Bronchial epithelial cell (primary cell): Measurements from ENCODE around the gene STK32C. TPM values are rescaled to one million over a fixed set of nuclear protein-coding genes. Genes with fewer than 3 reads are reported as not detected.
"Not testable (repeated sequence)": the region's sequence is repeated elsewhere in the genome, so short reads cannot be mapped to it uniquely, and the experiment has no call there.

Experiments used
- DNase-seq: peaks from one replicate; pipeline ENCODE4 v3.0.0-alpha.2; 2010; ENCODE audit warnings: low read depth
- FAIRE-seq: peaks from 2 replicates; lab custom pipeline; 2011; peaks lifted over from hg19 to GRCh38; lab: Jason Lieb, UNC
- H3K27me3 ChIP-seq: 2 replicates; pipeline ENCODE4 v1.5.1; 2011; ENCODE audit warnings: low read length; ENCODE audit not compliant: control insufficient read depth, insufficient read depth
- H3K36me3 ChIP-seq: 2 replicates; pipeline ENCODE4 v1.5.1; 2011; ENCODE audit warnings: low read length; ENCODE audit not compliant: control insufficient read depth, insufficient read depth
- H3K4me3 ChIP-seq: 2 replicates; pipeline ENCODE4 v1.5.1; 2011; ENCODE audit warnings: mild to moderate bottlenecking, low read depth, low read length, control low read depth
- CTCF ChIP-seq: IDR thresholded peaks from 2 replicates; pipeline ENCODE4 v1.5.1; 2011; ENCODE audit warnings: mild to moderate bottlenecking, moderate library complexity, low read length, control low read depth, inconsistent platforms; ENCODE audit not compliant: insufficient read depth, severe bottlenecking
- total RNA-seq: library from RNA; depleted of rRNA; stranded (reverse); fragments of >200 nt; gene quantifications from 2 replicates; pipeline ENCODE4 v1.2.1, GENCODE V29; 2014

STK32C gene
- total RNA-seq, 1 donor from 2014 or later = 9.7 TPM

GRCh38 chr10:132222726-132223125, 85.0 kb downstream of the STK32C start:
- TF ChIP-seq CTCF = no peak
- FAIRE-seq (no peak), DNase-seq (no peak)
- H3K4me3 ChIP-seq = no peak overlapping the region
- no peaks in the 10 kb centered on the region for H3K27me3 ChIP-seq
- H3K36me3 ChIP-seq = no peaks in the 10 kb centered on the region

GRCh38 chr10:132220996-132221395, 86.8 kb downstream of the STK32C start:
- not testable (repeated sequence) for H3K27me3 ChIP-seq, H3K4me3 ChIP-seq, DNase-seq, H3K36me3 ChIP-seq, FAIRE-seq

- FAIRE-seq = no peak
Measured at GRCh38 chr10:132220061-132220460, 87.7 kb downstream of the STK32C start.

GRCh38 chr10:132219486-132219885, 88.3 kb downstream of the STK32C start:
- H3K27me3 ChIP-seq = no peaks in the 10 kb centered on the region
- no peaks in the 10 kb centered on the region for H3K36me3 ChIP-seq
- DNase-seq (no peak), FAIRE-seq (no peak)
- H3K4me3 ChIP-seq = no peak overlapping the region
- no peak for TF ChIP-seq CTCF

More at GRCh38 chr10:132220061-132220460, 87.7 kb downstream of the STK32C start:
- Histone ChIP-seq H3K27me3 (no peaks in the 10 kb centered on the region), H3K36me3 (no peaks in the 10 kb centered on the region), H3K4me3 (no peak overlapping the region)
- DNase-seq = no peak
- no peak for TF ChIP-seq CTCF

- FAIRE-seq, H3K4me3 ChIP-seq, H3K36me3 ChIP-seq: not testable (repeated sequence)
Measured at GRCh38 chr10:132216441-132216840, 91.3 kb downstream of the STK32C start.

GRCh38 chr10:132213917-132214316, 93.8 kb downstream of the STK32C start:
- no peak for DNase-seq
- H3K27me3 ChIP-seq = no peaks in the 10 kb centered on the region
- TF ChIP-seq CTCF = no peak
- no peak overlapping the region for H3K4me3 ChIP-seq
- H3K36me3 ChIP-seq = no peaks in the 10 kb centered on the region
- no peak for FAIRE-seq

More at GRCh38 chr10:132216441-132216840, 91.3 kb downstream of the STK32C start:
- H3K27me3 ChIP-seq, DNase-seq: not testable (repeated sequence)

- FAIRE-seq = no peak
- no peaks in the 10 kb centered on the region for H3K27me3 ChIP-seq
- H3K4me3 ChIP-seq = no peak overlapping the region
- TF ChIP-seq CTCF = no peak
- DNase-seq = no peak
- H3K36me3 ChIP-seq = no peaks in the 10 kb centered on the region
Measured at GRCh38 chr10:132212816-132213215, 94.9 kb downstream of the STK32C start.
